ENCODE measurements around the gene FAM98C. TPM values are rescaled to one million over a fixed set of nuclear protein-coding genes. Genes with fewer than 3 reads are reported as not detected.

Gene FAM98C
- total and polyA plus RNA-seq, 2 experiments from 2014 or later: 9.9 to 20.2 TPM

- H3K9me2 ChIP-seq (replicated peaks; ENCODE audit: insufficient read depth): no peaks in the 10 kb centered on the region
- H3K4me1 ChIP-seq (ENCODE audit: insufficient read depth): no peaks in the 10 kb centered on the region
- no peaks in the 10 kb centered on the region for H3K36me3 ChIP-seq (replicated peaks; ENCODE audit: insufficient read depth, low read depth)
- DNase-seq (ENCODE audit: low spot score): peak; percentile 81
- no peak overlapping the region for H3K4me3 ChIP-seq
- peak overlapping the region; percentile 68 for H3K27ac ChIP-seq
- no peaks in the 10 kb centered on the region for H3K9me3 ChIP-seq (ENCODE audit: low read depth)
- H2AFZ ChIP-seq: no peak overlapping the region
- no peaks in the 10 kb centered on the region for H4K20me1 ChIP-seq (ENCODE audit: insufficient read depth, poor library complexity, severe bottlenecking)
- WGBS (ENCODE audit: low lambda C conversion rate, missing lambda C conversion rate): 68% methylated on average over 6 of the region's 6 CpGs
- no peak overlapping the region for H3K4me2 ChIP-seq
- H3K27me3 ChIP-seq: no peaks in the 10 kb centered on the region
- no peaks in the 10 kb centered on the region for H3K79me2 ChIP-seq
- TF ChIP-seq EZH2 (IDR thresholded peaks at IDR 0.05; ENCODE audit: borderline replicate concordance) (no peak), EZH2phosphoT487 (IDR thresholded peaks at IDR 0.05; ENCODE audit: low read depth, severe bottlenecking, unreplicated experiment) (no peak), CTCF (IDR thresholded peaks at IDR 0.05; ENCODE audit: poor library complexity) (no peak)
Measured at GRCh38 chr19:38392707-38393308, 10.1 kb upstream of the FAM98C start.

GRCh38 chr19:38394488-38394887, 8.4 kb upstream of the FAM98C start:
- Histone ChIP-seq H3K9me3 (ENCODE audit: low read depth) (no peaks in the 10 kb centered on the region), H3K9me2 (replicated peaks; ENCODE audit: insufficient read depth) (no peaks in the 10 kb centered on the region), H3K36me3 (replicated peaks; ENCODE audit: insufficient read depth, low read depth) (no peaks in the 10 kb centered on the region), H3K4me2 (no peak overlapping the region), H3K4me1 (ENCODE audit: insufficient read depth) (no peaks in the 10 kb centered on the region), H2AFZ (no peak overlapping the region), H3K79me2 (no peaks in the 10 kb centered on the region), H4K20me1 (ENCODE audit: insufficient read depth, poor library complexity, severe bottlenecking) (no peaks in the 10 kb centered on the region), H3K27ac (no peak overlapping the region), H3K27me3 (no peaks in the 10 kb centered on the region), H3K4me3 (no peak overlapping the region)
- 23% methylated on average over 26 of the region's 30 CpGs for WGBS (ENCODE audit: low lambda C conversion rate, missing lambda C conversion rate)
- peak; percentile 54 for DNase-seq (ENCODE audit: low spot score)
- TF ChIP-seq CTCF (IDR thresholded peaks at IDR 0.05; ENCODE audit: poor library complexity) (no peak), EZH2 (IDR thresholded peaks at IDR 0.05; ENCODE audit: borderline replicate concordance) (no peak), EZH2phosphoT487 (IDR thresholded peaks at IDR 0.05; ENCODE audit: low read depth, severe bottlenecking, unreplicated experiment) (no peak)

- H3K9me2 ChIP-seq (replicated peaks; ENCODE audit: insufficient read depth): no peaks in the 10 kb centered on the region
- no peak overlapping the region for H3K4me3 ChIP-seq
- H3K36me3 ChIP-seq (replicated peaks; ENCODE audit: insufficient read depth, low read depth): no peaks in the 10 kb centered on the region
- no peaks in the 10 kb centered on the region for H3K9me3 ChIP-seq (ENCODE audit: low read depth)
- no peak overlapping the region for H3K4me2 ChIP-seq
- H3K27ac ChIP-seq: no peak overlapping the region
- H3K27me3 ChIP-seq: no peaks in the 10 kb centered on the region
- TF ChIP-seq EZH2phosphoT487 (IDR thresholded peaks at IDR 0.05; ENCODE audit: low read depth, severe bottlenecking, unreplicated experiment): no peak
- over 99% methylated on average over 42 of the region's 86 CpGs for WGBS (ENCODE audit: low lambda C conversion rate, missing lambda C conversion rate)
- H3K4me1 ChIP-seq (ENCODE audit: insufficient read depth): no peaks in the 10 kb centered on the region
- no peaks in the 10 kb centered on the region for H3K79me2 ChIP-seq
- H4K20me1 ChIP-seq (ENCODE audit: insufficient read depth, poor library complexity, severe bottlenecking): no peaks in the 10 kb centered on the region
- no peak for DNase-seq (ENCODE audit: low spot score)
- H2AFZ ChIP-seq: no peak overlapping the region
Measured at GRCh38 chr19:38395381-38396114, 7.3 kb upstream of the FAM98C start.

GRCh38 chr19:38399081-38399480, 3.8 kb upstream of the FAM98C start:
- DNase-seq (ENCODE audit: low spot score): no peak
- Histone ChIP-seq H3K27me3 (no peaks in the 10 kb centered on the region), H3K36me3 (replicated peaks; ENCODE audit: insufficient read depth, low read depth) (no peaks in the 10 kb centered on the region), H3K4me3 (no peak overlapping the region), H4K20me1 (ENCODE audit: insufficient read depth, poor library complexity, severe bottlenecking) (no peaks in the 10 kb centered on the region), H3K9me3 (ENCODE audit: low read depth) (no peaks in the 10 kb centered on the region), H3K27ac (no peak overlapping the region), H3K4me1 (ENCODE audit: insufficient read depth) (no peaks in the 10 kb centered on the region), H3K79me2 (peaks cover 2% of the 10 kb centered on the region), H3K9me2 (replicated peaks; ENCODE audit: insufficient read depth) (no peaks in the 10 kb centered on the region), H2AFZ (no peak overlapping the region), H3K4me2 (no peak overlapping the region)
- WGBS (ENCODE audit: low lambda C conversion rate, missing lambda C conversion rate): 88% methylated on average over 4 of the region's 9 CpGs
- TF ChIP-seq EZH2phosphoT487 (IDR thresholded peaks at IDR 0.05; ENCODE audit: low read depth, severe bottlenecking, unreplicated experiment) (no peak), CTCF (IDR thresholded peaks at IDR 0.05; ENCODE audit: poor library complexity) (no peak), EZH2 (IDR thresholded peaks at IDR 0.05; ENCODE audit: borderline replicate concordance) (no peak)
